ENCODE data around the gene UBL4A. TPM values are rescaled to one million over a fixed set of nuclear protein-coding genes. Genes with fewer than 3 reads are reported as not detected.

The UBL4A gene
- total and polyA plus RNA-seq, 9 of the 15 experiments (the other 6 are each of a cell fraction or from before 2014, with no cell fraction given), result 15.2 to 140 (median 100) TPM

DNA sequence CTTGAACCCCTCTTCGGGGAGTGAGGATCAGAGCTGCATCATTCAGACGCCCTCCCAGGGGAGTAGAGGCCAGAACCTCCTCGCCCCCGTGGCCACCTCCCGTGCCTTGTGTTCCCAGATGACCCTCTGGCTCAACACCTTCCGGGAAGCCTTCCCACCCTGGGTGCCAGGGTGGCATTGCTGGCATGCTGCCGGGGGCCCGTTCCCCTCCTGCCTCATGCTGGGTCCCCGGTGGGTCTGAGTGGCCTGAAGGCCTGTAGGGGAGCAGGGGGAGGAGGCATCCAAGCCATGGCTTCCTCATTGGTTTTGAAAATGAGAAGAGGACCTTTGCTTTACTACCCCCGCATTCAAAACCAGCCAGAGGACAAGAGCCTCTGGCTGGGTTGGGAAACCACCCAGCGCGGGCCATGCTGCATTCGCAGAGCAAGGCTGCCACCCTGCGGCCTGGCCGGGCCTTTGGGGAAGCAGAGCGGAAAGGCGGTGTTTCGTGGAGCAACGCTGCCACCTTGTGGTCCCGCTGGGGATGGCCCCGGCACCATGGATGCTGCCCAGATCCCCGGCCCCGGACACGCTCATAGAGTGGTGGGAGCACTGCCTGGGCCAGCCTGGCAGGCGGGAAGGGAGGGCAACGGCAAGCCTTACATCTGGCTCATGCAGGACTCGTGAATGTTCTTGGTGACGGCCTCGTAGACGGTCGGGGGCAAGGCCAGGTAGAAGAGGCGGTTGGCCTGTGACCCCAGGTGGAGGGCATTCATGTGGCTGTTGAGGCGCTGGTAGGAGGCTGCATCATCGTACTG is 48.3 kb upstream of the UBL4A start (continued):
- TF ChIP-seq ATF1 (CRISPR knock-in tag; IDR thresholded peaks at IDR 0.05) (no peak), ATF1 (tag; IDR thresholded peaks at IDR 0.05) (0 out of 2 replicates have a peak, but pooled peaks have one; percentile 14), ZNF263 (CRISPR knock-in tag; IDR thresholded peaks at IDR 0.05; ENCODE audit: borderline replicate concordance) (peak; percentile 85), CREB1 (IDR thresholded peaks at IDR 0.05) (no peak), CREB1 (CRISPR knock-in tag; IDR thresholded peaks at IDR 0.05) (peak; percentile 37; the same call in 1 of the 2 replicates), HMG20B (CRISPR knock-in tag; IDR thresholded peaks at IDR 0.05) (no peak), EP400 (IDR thresholded peaks at IDR 0.05) (peak; percentile 66; the same call in 1 of the 2 replicates), CXXC5 (CRISPR knock-in tag; IDR thresholded peaks at IDR 0.05) (0 out of 2 replicates have a peak, but pooled peaks have one; percentile 26), HDGF (IDR thresholded peaks at IDR 0.05) (peak; percentile 53; the same call in 1 of the 2 replicates), ARID2 (IDR thresholded peaks at IDR 0.05) (peak; percentile 96), C11orf30 (IDR thresholded peaks at IDR 0.05; ENCODE audit: low read depth) (no peak), ZNF695 (CRISPR knock-in tag; IDR thresholded peaks at IDR 0.05) (no peak), FIP1L1 (IDR thresholded peaks at IDR 0.05; ENCODE audit: low read depth, low read length, poor library complexity, severe bottlenecking) (peak; percentile 52), ESRRA (IDR thresholded peaks at IDR 0.05; ENCODE audit: borderline replicate concordance, low read depth) (peak; percentile 51; the same call in 1 of the 2 replicates), ZBED1 (IDR thresholded peaks at IDR 0.05) (no peak)
- TF ChIP-seq, protein P1, sequence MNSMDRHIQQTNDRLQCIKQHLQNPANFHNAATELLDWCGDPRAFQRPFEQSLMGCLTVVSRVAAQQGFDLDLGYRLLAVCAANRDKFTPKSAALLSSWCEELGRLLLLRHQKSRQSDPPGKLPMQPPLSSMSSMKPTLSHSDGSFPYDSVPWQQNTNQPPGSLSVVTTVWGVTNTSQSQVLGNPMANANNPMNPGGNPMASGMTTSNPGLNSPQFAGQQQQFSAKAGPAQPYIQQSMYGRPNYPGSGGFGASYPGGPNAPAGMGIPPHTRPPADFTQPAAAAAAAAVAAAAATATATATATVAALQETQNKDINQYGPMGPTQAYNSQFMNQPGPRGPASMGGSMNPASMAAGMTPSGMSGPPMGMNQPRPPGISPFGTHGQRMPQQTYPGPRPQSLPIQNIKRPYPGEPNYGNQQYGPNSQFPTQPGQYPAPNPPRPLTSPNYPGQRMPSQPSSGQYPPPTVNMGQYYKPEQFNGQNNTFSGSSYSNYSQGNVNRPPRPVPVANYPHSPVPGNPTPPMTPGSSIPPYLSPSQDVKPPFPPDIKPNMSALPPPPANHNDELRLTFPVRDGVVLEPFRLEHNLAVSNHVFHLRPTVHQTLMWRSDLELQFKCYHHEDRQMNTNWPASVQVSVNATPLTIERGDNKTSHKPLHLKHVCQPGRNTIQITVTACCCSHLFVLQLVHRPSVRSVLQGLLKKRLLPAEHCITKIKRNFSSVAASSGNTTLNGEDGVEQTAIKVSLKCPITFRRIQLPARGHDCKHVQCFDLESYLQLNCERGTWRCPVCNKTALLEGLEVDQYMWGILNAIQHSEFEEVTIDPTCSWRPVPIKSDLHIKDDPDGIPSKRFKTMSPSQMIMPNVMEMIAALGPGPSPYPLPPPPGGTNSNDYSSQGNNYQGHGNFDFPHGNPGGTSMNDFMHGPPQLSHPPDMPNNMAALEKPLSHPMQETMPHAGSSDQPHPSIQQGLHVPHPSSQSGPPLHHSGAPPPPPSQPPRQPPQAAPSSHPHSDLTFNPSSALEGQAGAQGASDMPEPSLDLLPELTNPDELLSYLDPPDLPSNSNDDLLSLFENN (IDR thresholded peaks at IDR 0.05; ENCODE audit: low read depth in 2 of 2, low read length in 2 of 2), result 0 out of 4 replicates have a peak, but pooled peaks of 1 of the 2 experiments have one; percentile 44
- TF ChIP-seq, protein P2, sequence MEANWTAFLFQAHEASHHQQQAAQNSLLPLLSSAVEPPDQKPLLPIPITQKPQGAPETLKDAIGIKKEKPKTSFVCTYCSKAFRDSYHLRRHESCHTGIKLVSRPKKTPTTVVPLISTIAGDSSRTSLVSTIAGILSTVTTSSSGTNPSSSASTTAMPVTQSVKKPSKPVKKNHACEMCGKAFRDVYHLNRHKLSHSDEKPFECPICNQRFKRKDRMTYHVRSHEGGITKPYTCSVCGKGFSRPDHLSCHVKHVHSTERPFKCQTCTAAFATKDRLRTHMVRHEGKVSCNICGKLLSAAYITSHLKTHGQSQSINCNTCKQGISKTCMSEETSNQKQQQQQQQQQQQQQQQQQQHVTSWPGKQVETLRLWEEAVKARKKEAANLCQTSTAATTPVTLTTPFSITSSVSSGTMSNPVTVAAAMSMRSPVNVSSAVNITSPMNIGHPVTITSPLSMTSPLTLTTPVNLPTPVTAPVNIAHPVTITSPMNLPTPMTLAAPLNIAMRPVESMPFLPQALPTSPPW (CRISPR knock-in tag; IDR thresholded peaks at IDR 0.05), result peak; percentile 66
- TF ChIP-seq, protein P3, sequence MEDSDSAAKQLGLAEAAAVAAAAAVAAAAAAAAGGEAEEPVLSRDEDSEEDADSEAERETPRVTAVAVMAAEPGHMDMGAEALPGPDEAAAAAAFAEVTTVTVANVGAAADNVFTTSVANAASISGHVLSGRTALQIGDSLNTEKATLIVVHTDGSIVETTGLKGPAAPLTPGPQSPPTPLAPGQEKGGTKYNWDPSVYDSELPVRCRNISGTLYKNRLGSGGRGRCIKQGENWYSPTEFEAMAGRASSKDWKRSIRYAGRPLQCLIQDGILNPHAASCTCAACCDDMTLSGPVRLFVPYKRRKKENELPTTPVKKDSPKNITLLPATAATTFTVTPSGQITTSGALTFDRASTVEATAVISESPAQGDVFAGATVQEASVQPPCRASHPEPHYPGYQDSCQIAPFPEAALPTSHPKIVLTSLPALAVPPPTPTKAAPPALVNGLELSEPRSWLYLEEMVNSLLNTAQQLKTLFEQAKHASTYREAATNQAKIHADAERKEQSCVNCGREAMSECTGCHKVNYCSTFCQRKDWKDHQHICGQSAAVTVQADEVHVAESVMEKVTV (CRISPR knock-in tag; IDR thresholded peaks at IDR 0.05), result peak; percentile 99
